Pancreas (tissue), 10 donors: Measurements from ENCODE around the gene SPSB1. TPM values are rescaled to one million over a fixed set of nuclear protein-coding genes. Genes with fewer than 3 reads are reported as not detected.

ENCODE experiments used
- ATAC-seq, 4 donors: fragments of 200-7000 bp; cut with Tn5 transposase; one replicate each; pipeline versions ENCODE4 v1.8.0 to v1.9.1; 2020; ENCODE audit warnings: mild to moderate bottlenecking in 4 of 4, moderate library complexity in 4 of 4
- DNase-seq, 6 donors: peaks; one replicate each; pipeline ENCODE4 v3.0.0-alpha.2; 2020
- FAIRE-seq: peaks from 2 replicates; lab custom pipeline; 2012; peaks lifted over from hg19 to GRCh38; lab: Jason Lieb, UNC
- H3K27ac ChIP-seq, 4 donors: fragments of 200-600 bp; sonication (generic); 1 replicate in 3 of 4; 2 replicates in 1 of 4; pipeline versions ENCODE4 v1.5.0 to v1.8.0; 2020
- H3K27me3 ChIP-seq, 4 donors: fragments of 200-600 bp; one replicate each; pipeline ENCODE4 v1.8.0; 2021
- H3K36me3 ChIP-seq, 3 donors: fragments of 200-600 bp; sonication (generic) in 1 of 3; one replicate each; pipeline versions ENCODE4 v1.5.0 to v1.8.0; 2020 to 2021
- H3K4me1 ChIP-seq, 3 donors: fragments of 200-600 bp; one replicate each; pipeline ENCODE4 v1.8.0; 2021
- H3K4me3 ChIP-seq, 4 donors: fragments of 200-600 bp; sonication (generic) in 2 of 4; one replicate each; pipeline versions ENCODE4 v1.5.0 to v1.8.0; 2020 to 2021
- H3K9me3 ChIP-seq, 4 donors: fragments of 200-600 bp; one replicate each; pipeline ENCODE4 v1.8.0; 2021
- CTCF ChIP-seq, 4 donors: fragments of 200-600 bp; sonication (generic) in 3 of 4; IDR thresholded peaks; one replicate each; pipeline versions ENCODE4 v1.5.0 to v1.8.0; 2021; ENCODE audit warnings: antibody characterized with exemption in 4 of 4
- WGBS, 2 donors: extraction: QIAGEN DNeasy Blood & Tissue Kit; methylation state at CpG; one replicate each; pipeline ENCODE4 v1.1.7; 2013; 5-methylcytosine and 5-hydroxymethylcytosine counted together
- intact Hi-C, 3 donors: fragments of 100-400 bp; cut with DNase I; formaldehyde crosslinking; loops; one replicate each; pipeline versions ENCODE4 v1.11.1 to v1.14.2; 2022
- polyA plus RNA-seq, 2 donors: library from polyadenylated mRNA; stranded (reverse); fragments of 200-250 nt; gene quantifications; one replicate each; pipeline ENCODE4 v1.2.3, GENCODE V29; 2013
- total RNA-seq, 6 donors: library from RNA; stranded (reverse); fragmentation: NEBNext Ultra II Directional in 4 of 6; extraction: Animal tissue kit (Norgen Biotek cat#: 25700) in 4 of 6; gene quantifications; one replicate each; pipeline versions ENCODE4 v1.2.1 to v1.2.4, GENCODE V29; 2021 to 2023
- donor health status: healthy with polysubstance abuse.
- donor health status: DM: no; HTN: no; CAD: no; lungs with moderate emphysema.
- donor health status: DM: no; HTN: no; CAD: no.
- donor health status: control.
- donor health status: control.
- donor health status: Bipolar disorder and iron deficiency.
- donor health status: DM: yes; HTN: yes; CAD: no.
- donor health status: DM: no; HTN: no; CAD: no.
- donor health status: DM: no; HTN: no; CAD: no.
- donor health status: DM: yes; HTN: yes; CAD: no.

The SPSB1 gene
- total and polyA plus RNA-seq, 8 donors: 10.5 to 27.5 (median 18.1) TPM

- no peaks in the 10 kb centered on the region for H3K9me3 ChIP-seq
- DNase-seq (no peak), ATAC-seq (no peak), FAIRE-seq (no peak)
- H3K27ac ChIP-seq: no peak overlapping the region
- no peaks in the 10 kb centered on the region for H3K27me3 ChIP-seq
- 75 to 76% methylated on average over 9 of the region's 9 CpGs for WGBS, 2 donors
- H3K4me1 ChIP-seq: no peaks in the 10 kb centered on the region
- peaks cover 0 to 5% (median 0%) of the 10 kb centered on the region in 3 donors for H3K36me3 ChIP-seq
- no peak for TF ChIP-seq CTCF (IDR thresholded peaks at IDR 0.05)
- intact Hi-C loops: no loop called here
- H3K4me3 ChIP-seq: no peak overlapping the region
These were observed 18.8 kb downstream of the SPSB1 start for GRCh38 chr1:9311479-9311878.

GRCh38 chr1:9312168-9312720 is 19.6 kb downstream of the SPSB1 start:
- intact Hi-C loops: no loop called here
- Histone ChIP-seq H3K4me1 (no peaks in the 10 kb centered on the region), H3K9me3 (no peaks in the 10 kb centered on the region), H3K27me3 (no peaks in the 10 kb centered on the region), H3K36me3 (peaks cover 0 to 5% (median 0%) of the 10 kb centered on the region in 3 donors), H3K27ac (no peak overlapping the region), H3K4me3 (no peak overlapping the region)
- 91 to 92% methylated on average over 18 of the region's 18 CpGs for WGBS, 2 donors
- no peak for ATAC-seq
- TF ChIP-seq CTCF (IDR thresholded peaks at IDR 0.05): no peak
- DNase-seq: peak in 1 of 6 donors; percentile 9
- FAIRE-seq: no peak

GRCh38 chr1:9313576-9313975 is 20.9 kb downstream of the SPSB1 start:
- WGBS, 2 donors: 93 to 96% methylated on average over 11 of the region's 11 CpGs
- DNase-seq: no peak
- H3K4me3 ChIP-seq: no peak overlapping the region
- no peaks in the 10 kb centered on the region for H3K9me3 ChIP-seq
- peaks cover 0 to 5% (median 0%) of the 10 kb centered on the region in 3 donors for H3K36me3 ChIP-seq
- no peak for ATAC-seq
- FAIRE-seq: no peak
- no peaks in the 10 kb centered on the region for H3K4me1 ChIP-seq
- intact Hi-C loops: no loop called here
- H3K27me3 ChIP-seq: no peaks in the 10 kb centered on the region
- no peak overlapping the region for H3K27ac ChIP-seq
- TF ChIP-seq CTCF (IDR thresholded peaks at IDR 0.05): no peak

- H3K27ac ChIP-seq: no peak overlapping the region
- no peaks in the 10 kb centered on the region for H3K4me1 ChIP-seq
- H3K4me3 ChIP-seq: no peak overlapping the region
- peaks cover 0 to 5% (median 0%) of the 10 kb centered on the region in 3 donors for H3K36me3 ChIP-seq
- no peak for FAIRE-seq
- 76 to 79% methylated on average over 8 of the region's 8 CpGs for WGBS, 2 donors
- no peak for TF ChIP-seq CTCF (IDR thresholded peaks at IDR 0.05)
- ATAC-seq: no peak
- H3K9me3 ChIP-seq: no peaks in the 10 kb centered on the region
- intact Hi-C loops: no loop called here
- H3K27me3 ChIP-seq: no peaks in the 10 kb centered on the region
- no peak for DNase-seq
These were observed 21.4 kb downstream of the SPSB1 start for GRCh38 chr1:9314111-9314510.

GRCh38 chr1:9314711-9315379 is 22.2 kb downstream of the SPSB1 start:
- no peak overlapping the region for H3K4me3 ChIP-seq
- no peaks in the 10 kb centered on the region for H3K27me3 ChIP-seq
- DNase-seq (no peak), FAIRE-seq (no peak), ATAC-seq (no peak)
- intact Hi-C loops: no loop called here
- H3K9me3 ChIP-seq: no peaks in the 10 kb centered on the region
- TF ChIP-seq CTCF (IDR thresholded peaks at IDR 0.05): no peak
- H3K36me3 ChIP-seq: peaks cover 0 to 5% (median 0%) of the 10 kb centered on the region in 3 donors
- WGBS, 2 donors: 83 to 86% methylated on average over 11 of the region's 11 CpGs
- H3K4me1 ChIP-seq: no peaks in the 10 kb centered on the region
- H3K27ac ChIP-seq: no peak overlapping the region
